Putamen (tissue), 1 donor: ENCODE measurements around the gene LILRA5.
"Not testable (repeated sequence)": the region's sequence is repeated elsewhere in the genome, so short reads cannot be mapped to it uniquely, and the experiment has no call there.

Experiments used
- DNase-seq: peaks from one replicate; pipeline ENCODE4 v3.0.0-alpha.2; 2016; ENCODE audit warnings: low spot score

The LILRA5 gene

DNA sequence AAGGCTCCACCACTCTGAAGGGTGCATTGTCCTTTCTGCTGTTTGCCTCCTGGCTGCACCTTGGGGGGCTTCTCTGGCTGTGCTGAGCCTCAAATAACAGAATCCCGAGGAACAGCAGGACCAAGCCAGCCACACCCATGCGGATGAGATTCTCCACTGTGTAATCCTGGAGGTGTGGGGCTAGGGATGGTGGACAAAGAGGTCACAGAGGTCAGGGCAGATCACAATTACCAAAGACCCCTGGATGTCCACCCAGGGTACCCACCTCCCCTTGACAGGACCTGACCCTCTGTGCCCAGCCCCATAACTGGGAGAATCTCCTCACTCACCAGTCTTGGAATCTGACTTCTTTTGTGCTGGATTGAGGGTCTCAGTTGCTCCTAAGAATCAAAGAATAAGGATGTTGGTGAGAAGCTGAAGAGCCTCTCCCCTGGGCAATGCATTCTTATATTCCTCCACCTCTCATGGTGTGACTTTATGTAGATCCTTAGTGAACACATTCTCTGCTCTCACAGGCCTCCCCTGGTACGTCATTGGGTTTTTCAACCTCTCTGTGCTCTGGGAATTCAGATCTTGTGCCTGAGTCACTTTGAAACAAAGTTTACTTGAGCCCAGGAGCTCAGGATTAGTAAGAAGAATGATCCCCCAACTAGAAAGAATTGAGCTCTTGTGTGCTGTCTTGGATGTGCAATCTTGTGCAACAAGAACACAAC lies 20.8 kb upstream of the LILRA5 start:
- no peak for DNase-seq

DNA sequence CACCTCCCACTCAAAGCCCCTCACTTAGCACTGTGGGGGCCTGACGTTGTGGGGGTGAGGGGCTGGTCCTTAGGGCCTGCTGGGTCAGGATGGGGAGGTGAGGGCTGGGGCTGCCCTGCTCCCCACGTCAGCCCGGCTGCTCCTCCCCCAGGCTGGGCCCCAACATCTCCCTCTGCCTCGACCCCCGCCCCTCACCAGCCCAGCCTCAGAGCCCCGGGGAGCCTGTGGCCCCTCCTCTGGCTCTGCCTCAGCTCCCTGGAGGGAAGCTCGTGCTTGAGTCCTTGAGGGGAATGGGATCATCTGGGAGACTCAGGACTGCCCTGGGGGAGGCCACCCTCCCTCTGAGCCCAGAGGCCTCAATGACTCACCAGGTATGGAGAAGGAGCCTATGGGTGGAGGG lies 19.2 kb upstream of the LILRA5 start:
- DNase-seq = no peak

DNA sequence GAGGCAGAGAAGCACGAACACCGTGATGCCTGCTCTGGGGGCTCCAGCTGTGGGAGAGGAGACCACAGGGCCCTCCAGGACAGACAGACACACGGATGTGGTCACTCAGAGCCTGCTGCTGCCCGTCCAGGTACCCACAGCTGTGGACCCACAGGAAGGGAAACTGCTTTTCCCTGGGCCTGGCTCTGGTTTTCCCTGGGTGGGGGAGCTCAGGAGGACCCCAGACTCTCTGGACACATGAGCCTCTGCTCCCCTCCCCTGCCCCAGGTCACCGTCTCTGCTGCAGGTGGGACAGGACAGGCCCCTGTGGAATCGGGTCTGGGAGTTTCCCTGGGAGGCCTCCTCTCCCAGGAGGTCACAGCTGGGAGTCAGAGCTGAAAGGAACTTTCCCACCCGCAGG lies 18.7 kb upstream of the LILRA5 start:
- no peak for DNase-seq

DNA sequence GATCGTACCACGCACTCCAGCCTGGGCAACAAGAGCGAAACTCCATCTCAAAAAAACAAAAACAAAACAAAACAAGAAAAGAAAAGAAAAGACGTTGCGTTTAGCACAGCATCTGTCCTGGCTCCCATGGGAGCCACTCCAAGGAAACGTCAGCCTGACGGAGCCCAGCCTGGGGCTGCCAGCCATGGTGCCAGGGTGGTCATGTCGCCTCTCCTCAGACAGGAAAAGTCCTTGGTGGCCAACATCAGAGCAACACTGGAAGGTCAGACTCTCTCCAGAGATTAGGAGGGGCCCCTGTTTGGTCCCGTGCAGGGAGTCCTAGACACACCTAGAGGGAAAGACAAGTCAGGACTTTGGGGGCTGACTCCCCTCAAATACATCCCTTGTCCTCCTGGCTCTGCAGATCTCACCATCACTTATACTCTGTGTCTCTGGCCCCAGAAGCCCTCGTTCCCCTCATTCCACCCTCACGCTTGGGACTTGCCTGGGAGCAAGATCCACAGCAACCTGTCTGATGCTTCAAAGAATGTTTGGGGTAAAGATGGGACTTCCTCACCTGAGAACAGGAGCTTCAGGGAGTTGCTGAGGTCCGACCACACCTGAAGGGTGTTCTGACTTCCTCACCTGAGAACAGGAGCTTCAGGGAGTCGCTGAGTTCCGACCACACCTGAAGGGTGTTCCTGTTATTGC lies 16.7 kb upstream of the LILRA5 start:
- DNase-seq = no peak

DNA sequence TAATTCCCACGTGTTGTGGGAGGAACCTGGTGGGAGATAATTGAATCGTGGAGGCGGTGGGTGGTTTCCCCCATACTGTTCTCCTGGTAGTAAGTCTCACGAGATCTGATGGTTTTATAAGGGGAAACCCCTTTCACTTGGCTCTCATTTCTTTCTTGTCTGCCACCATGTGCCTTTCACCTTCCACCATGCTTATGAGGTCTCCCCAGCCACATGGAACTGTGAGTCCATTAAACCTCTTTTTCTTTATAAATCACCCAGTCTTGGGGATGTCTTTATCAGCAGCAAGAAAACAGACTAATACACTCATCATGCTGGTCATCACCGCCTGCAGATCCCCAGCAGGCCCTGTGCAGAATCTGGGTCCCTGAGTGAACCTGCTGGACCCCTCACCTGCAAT lies 15.8 kb upstream of the LILRA5 start:
- not testable (repeated sequence) for DNase-seq

- no peak for DNase-seq
Measured at GRCh38 chr19:54325631-54326030, 12.7 kb upstream of the LILRA5 start.

- DNase-seq = no peak
Measured at GRCh38 chr19:54325194-54325621, 12.2 kb upstream of the LILRA5 start.

DNA sequence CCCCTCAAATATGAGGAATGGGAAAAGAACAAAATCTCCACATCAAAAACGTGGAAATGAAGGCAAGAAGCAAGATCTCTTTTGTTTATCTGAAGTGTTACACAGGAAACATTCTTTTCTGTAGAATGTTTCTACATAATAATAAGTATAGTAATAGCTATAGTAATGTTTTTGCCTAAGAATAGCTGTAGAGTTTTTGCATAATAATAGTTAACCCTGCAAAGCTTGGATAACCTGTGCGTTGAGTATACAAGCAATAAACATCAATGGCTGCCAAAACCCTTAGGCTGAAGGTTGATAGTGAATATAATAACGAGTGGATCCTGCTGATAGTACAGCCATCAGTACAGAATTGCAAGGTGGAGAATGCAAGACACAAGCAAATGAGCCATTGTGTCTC lies 11.1 kb upstream of the LILRA5 start:
- DNase-seq = no peak

GRCh38 chr19:54322934-54323333 lies 10.0 kb upstream of the LILRA5 start:
- not testable (repeated sequence) for DNase-seq

GRCh38 chr19:54322295-54322694 lies 9.3 kb upstream of the LILRA5 start:
- not testable (repeated sequence) for DNase-seq

DNA sequence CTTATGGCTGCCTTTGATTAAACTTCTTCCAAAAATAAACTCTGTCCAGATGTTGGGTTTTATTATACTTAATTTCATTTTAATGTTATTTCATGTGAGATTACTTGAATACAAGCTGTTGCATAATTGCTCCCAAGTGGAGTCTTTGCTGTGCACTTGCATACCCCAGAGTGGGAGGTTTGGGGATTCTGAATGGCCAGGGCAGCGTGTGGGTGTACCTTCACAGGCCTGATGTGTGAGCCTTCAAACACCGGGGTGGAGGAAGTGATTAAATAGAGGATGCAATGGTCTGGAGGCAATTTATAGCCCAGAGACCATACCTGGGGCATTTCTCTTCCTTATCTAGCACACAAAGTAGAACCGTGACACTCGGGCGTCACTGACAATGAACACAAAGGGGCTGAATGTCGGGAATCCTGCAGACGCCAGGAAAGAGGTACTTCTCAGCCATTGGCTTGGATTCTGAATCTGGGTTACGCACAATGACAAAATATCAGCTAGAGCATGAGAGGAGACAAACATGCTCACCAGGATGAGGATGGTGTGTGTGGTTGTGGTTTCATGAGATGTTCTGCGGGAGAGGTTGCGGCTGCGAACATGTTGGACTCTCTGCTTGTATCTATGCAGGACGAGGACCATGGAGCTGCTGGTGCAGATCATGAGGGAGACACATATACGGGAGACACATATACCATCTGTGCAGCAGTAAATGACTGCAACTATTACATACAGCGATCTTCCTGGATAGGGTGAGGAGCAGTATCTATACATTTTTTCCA lies 7.1 kb upstream of the LILRA5 start:
- no peak for DNase-seq

DNA sequence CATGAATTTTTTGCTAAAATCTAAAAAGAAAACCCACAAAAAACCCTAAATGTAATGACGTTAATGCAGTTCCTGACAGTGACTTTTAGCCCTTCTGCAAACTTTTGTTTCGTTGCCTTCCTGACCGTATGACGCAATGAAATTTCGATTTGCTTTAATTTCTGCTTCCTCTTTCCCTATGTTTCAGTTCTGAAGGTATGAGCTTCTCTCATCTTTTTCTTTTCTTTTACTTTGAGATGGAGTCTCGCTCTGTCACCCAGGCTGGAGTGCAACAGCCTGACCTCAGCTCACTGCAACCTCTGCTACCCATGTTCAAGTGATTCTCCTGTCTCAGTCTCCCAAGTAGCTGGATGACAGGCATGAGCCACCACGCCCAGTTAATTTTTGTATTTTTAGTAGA lies 6.1 kb upstream of the LILRA5 start:
- DNase-seq = no peak

- no peak for DNase-seq
Measured at GRCh38 chr19:54317965-54318240, 4.9 kb upstream of the LILRA5 start.

- no peak for DNase-seq
Measured at GRCh38 chr19:54317108-54317964, 4.4 kb upstream of the LILRA5 start.

DNA sequence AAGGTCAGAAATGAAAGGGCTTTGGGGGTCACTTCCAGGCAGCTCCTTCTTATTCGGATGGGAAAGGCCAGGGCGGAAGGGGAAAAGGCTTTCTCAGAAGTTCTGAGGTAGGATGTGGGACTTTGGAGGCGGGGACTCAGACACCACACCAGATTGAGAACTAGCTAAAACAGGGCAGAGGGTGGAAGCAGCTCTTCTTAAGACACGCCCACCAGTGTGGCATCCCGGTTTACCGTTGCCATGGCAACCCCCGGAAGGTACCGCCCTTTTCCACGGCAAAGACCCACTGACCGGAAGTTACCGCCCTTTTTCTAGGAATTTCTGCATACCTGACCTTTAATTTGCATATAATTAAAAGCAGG lies 3.8 kb upstream of the LILRA5 start:
- DNase-seq = no peak

DNA sequence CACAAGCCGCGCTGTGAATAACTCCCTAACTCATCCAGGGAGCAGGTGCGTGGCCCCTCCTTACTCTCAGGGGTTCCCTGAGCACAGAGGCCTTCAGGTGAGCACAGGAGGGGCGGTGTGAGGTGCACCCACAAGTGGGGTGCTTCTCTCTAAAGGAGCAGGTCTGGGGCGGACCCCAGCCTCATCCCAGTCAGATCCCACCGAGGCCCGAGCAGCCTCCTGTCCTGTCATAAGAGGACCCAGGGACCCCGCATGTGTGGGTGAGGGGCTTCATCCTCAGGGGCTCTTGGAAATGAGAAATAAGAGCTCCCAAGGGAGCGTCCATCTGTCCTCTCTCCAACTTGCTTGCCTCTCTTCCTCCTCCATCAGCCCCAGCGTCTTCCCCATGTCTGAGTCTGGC lies 3.0 kb upstream of the LILRA5 start:
- no peak for DNase-seq

GRCh38 chr19:54312011-54312410 lies 955 bp downstream of the LILRA5 start:
- DNase-seq = no peak

DNA sequence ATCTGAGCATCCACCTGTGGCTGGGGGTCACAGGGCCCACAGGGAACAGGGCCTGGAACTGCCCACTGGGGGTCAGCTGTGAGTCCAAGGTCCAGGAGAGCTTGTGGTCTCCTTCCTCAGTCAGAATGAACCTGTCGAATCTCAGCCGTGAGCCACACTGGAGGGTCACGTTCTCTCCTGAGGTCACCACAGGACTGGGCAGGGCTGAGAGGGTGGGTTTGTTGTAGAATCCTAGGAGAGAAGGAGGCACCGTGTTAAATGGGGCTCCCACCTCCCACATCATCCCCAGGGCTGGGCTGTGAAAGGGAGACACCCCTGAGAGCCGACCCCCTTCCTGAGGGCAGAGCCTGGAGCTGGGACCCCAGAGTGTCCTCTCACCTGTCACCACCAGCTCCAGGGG lies 1.5 kb downstream of the LILRA5 start:
- DNase-seq = no peak

GRCh38 chr19:54310543-54310942 lies 2.4 kb downstream of the LILRA5 start:
- no peak for DNase-seq

GRCh38 chr19:54309811-54310210 lies 3.2 kb downstream of the LILRA5 start:
- no peak for DNase-seq

DNA sequence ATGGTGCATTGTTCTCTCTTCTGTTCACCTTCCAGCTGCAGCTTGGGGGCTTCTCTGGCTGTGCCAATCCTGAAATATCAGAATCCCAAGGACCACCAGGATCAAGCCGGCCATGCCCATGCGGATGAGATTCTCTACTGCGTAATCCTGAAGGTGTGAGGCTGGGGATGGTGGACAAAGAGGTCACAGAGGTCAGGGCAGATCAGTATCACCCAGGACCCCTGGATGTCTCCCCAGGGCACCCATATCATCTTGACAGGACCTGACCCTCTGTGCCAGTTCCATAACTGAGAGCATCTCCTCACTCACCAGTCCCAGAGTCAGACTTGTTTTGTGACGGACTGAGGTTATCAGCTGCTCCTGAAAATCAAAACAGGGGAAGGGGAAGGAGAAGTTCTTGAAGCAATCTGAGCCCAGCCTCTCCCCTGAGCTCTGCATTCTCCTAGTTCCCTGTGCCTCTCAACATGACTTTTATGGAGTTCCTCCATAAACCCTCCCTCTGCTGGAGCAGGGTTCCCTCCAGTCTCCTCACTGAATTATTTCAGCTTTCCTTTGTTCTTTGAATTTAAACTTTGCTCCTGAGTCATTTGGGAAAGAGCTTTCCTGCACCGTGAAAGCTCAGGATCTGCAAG lies 5.5 kb downstream of the LILRA5 start:
- DNase-seq = no peak

DNA sequence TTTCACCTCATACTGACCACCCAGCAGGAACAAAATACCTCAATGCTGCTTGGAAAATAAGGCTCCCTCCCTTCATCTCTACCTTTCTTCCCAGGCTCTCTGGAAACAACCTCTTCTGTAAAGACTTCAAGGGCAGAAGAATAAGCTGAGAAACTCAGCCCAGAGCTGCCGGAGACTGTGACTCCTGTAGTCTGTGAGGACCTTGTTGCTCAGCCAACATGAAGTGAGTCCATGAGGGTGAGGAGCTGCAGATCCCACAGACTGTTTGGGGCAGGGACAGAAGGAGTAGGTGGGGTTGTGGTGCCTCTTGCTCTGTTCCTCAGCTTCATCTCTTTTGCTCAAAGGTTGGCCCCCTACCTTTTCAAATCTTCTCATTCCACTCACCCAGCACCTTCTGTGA lies 7.8 kb downstream of the LILRA5 start:
- no peak for DNase-seq
